Stimulated activated naive CD8-positive, alpha-beta T cell treated with anti-CD3 and anti-CD28 coated beads, Interleukin-15, amount 100 ng/mL, for 72 hours (primary cell): Measurements from ENCODE around the gene TCF4.

Experiments
- ATAC-seq: fragments of 150-1000 bp; cut with Tn5 transposase; 2 replicates; pipeline ENCODE4 v1.10.0; 2021; ENCODE audit warnings: mild to moderate bottlenecking, moderate library complexity
- DNase-seq, 2 donors: peaks; one replicate each; pipeline ENCODE4 v3.0.0; 2021 to 2022
- H3K27ac Mint-ChIP-seq, 2 donors: one replicate each; pipeline ENCODE4 v1.8.0; 2022; ENCODE audit warnings: mild to moderate bottlenecking in 2 of 2, mixed read lengths in 2 of 2, moderate library complexity in 2 of 2
- H3K27me3 Mint-ChIP-seq: one replicate; pipeline ENCODE4 v1.8.0; 2022; ENCODE audit warnings: mixed read lengths
- H3K4me1 Mint-ChIP-seq: one replicate; pipeline ENCODE4 v1.8.0; 2022; ENCODE audit warnings: mild to moderate bottlenecking, mixed read lengths
- H3K4me3 Mint-ChIP-seq, 2 donors: one replicate each; pipeline ENCODE4 v1.8.0; 2022; ENCODE audit warnings: mild to moderate bottlenecking in 2 of 2, mixed read lengths in 2 of 2, moderate library complexity in 1 of 2
- H3K9me3 Mint-ChIP-seq, 2 donors: one replicate each; pipeline ENCODE4 v1.8.0; 2022; ENCODE audit warnings: mixed read lengths in 2 of 2

Gene TCF4

GRCh38 chr18:55592572-55592971 is 4.6 kb upstream of the TCF4 start:
- no peak for DNase-seq
- H3K27ac Mint-ChIP-seq, result no peak overlapping the region
- no peak for ATAC-seq
- H3K4me1 Mint-ChIP-seq, result peaks cover 14% of the 10 kb centered on the region
- H3K27me3 Mint-ChIP-seq, result peaks cover 15% of the 10 kb centered on the region
- no peak overlapping the region for H3K4me3 Mint-ChIP-seq
- no peaks in the 10 kb centered on the region for H3K9me3 Mint-ChIP-seq

- Mint-ChIP-seq H3K4me1 (peaks cover 14% of the 10 kb centered on the region), H3K9me3 (no peaks in the 10 kb centered on the region), H3K27ac (no peak overlapping the region), H3K4me3 (no peak overlapping the region), H3K27me3 (peaks cover 18% of the 10 kb centered on the region)
- ATAC-seq (no peak), DNase-seq (no peak)
Observed at GRCh38 chr18:55592106-55592505, 4.1 kb upstream of the TCF4 start.

- Mint-ChIP-seq H3K4me1 (peaks cover 14% of the 10 kb centered on the region), H3K27me3 (peaks cover 39% of the 10 kb centered on the region), H3K9me3 (no peaks in the 10 kb centered on the region), H3K27ac (peak overlapping the region; percentile 79 to 93), H3K4me3 (peak overlapping the region; percentile 73 to 81)
- peak; percentile 88 for ATAC-seq
- peak; percentile 77 to 80 for DNase-seq
Observed at GRCh38 chr18:55589625-55590291, 1.8 kb upstream of the TCF4 start.

- Mint-ChIP-seq H3K27me3 (peaks cover 39% of the 10 kb centered on the region), H3K9me3 (no peaks in the 10 kb centered on the region), H3K27ac (peak overlapping the region in 1 of 2 donors; percentile 93), H3K4me1 (peaks cover 14% of the 10 kb centered on the region), H3K4me3 (peak overlapping the region; percentile 73 to 81)
- DNase-seq (no peak), ATAC-seq (no peak)
Observed at GRCh38 chr18:55588870-55589595, 1.0 kb upstream of the TCF4 start.

- Mint-ChIP-seq H3K27ac (no peak overlapping the region), H3K9me3 (no peaks in the 10 kb centered on the region), H3K4me1 (peaks cover 14% of the 10 kb centered on the region), H3K27me3 (peaks cover 46% of the 10 kb centered on the region), H3K4me3 (peak overlapping the region; percentile 78 to 81)
- DNase-seq, result no peak
- ATAC-seq, result peak; percentile 52
Observed at GRCh38 chr18:55587418-55588110, 428 bp downstream of the TCF4 start.

- peaks cover 46% of the 10 kb centered on the region for H3K27me3 Mint-ChIP-seq
- peaks cover 14% of the 10 kb centered on the region for H3K4me1 Mint-ChIP-seq
- DNase-seq, result no peak
- no peak overlapping the region for H3K27ac Mint-ChIP-seq
- no peak for ATAC-seq
- peak overlapping the region in 1 of 2 donors; percentile 78 for H3K4me3 Mint-ChIP-seq
- no peaks in the 10 kb centered on the region for H3K9me3 Mint-ChIP-seq
Observed at GRCh38 chr18:55585920-55586561, 2.0 kb downstream of the TCF4 start.

GRCh38 chr18:55585065-55585919 is 2.7 kb downstream of the TCF4 start:
- no peak overlapping the region for H3K4me3 Mint-ChIP-seq
- H3K4me1 Mint-ChIP-seq, result peaks cover 14% of the 10 kb centered on the region
- H3K27me3 Mint-ChIP-seq, result peaks cover 46% of the 10 kb centered on the region
- H3K9me3 Mint-ChIP-seq, result no peaks in the 10 kb centered on the region
- H3K27ac Mint-ChIP-seq, result no peak overlapping the region
- ATAC-seq, result no peak
- no peak for DNase-seq

- ATAC-seq, result no peak
- Mint-ChIP-seq H3K27ac (no peak overlapping the region), H3K9me3 (no peaks in the 10 kb centered on the region), H3K4me3 (no peak overlapping the region), H3K4me1 (peaks cover 6% of the 10 kb centered on the region), H3K27me3 (peaks cover 39% of the 10 kb centered on the region)
- DNase-seq, result no peak
Observed at GRCh38 chr18:55584201-55584600, 3.8 kb downstream of the TCF4 start.

- no peaks in the 10 kb centered on the region for H3K9me3 Mint-ChIP-seq
- no peak for ATAC-seq
- no peak overlapping the region for H3K27ac Mint-ChIP-seq
- H3K4me1 Mint-ChIP-seq, result no peaks in the 10 kb centered on the region
- no peak for DNase-seq
- no peak overlapping the region for H3K4me3 Mint-ChIP-seq
- H3K27me3 Mint-ChIP-seq, result peaks cover 31% of the 10 kb centered on the region
Observed at GRCh38 chr18:55582325-55582724, 5.7 kb downstream of the TCF4 start.

- Mint-ChIP-seq H3K4me3 (no peak overlapping the region), H3K27ac (no peak overlapping the region), H3K4me1 (no peaks in the 10 kb centered on the region), H3K27me3 (peaks cover 7% of the 10 kb centered on the region), H3K9me3 (no peaks in the 10 kb centered on the region)
- DNase-seq (no peak), ATAC-seq (no peak)
Observed at GRCh38 chr18:55579501-55580270, 8.3 kb downstream of the TCF4 start.

GRCh38 chr18:55577812-55578539 is 10.0 kb downstream of the TCF4 start:
- no peak for ATAC-seq
- H3K27ac Mint-ChIP-seq, result peak overlapping the region in 1 of 2 donors; percentile 48

GRCh38 chr18:55576001-55576400 is 12.0 kb downstream of the TCF4 start:
- no peaks in the 10 kb centered on the region for H3K9me3 Mint-ChIP-seq
- H3K27me3 Mint-ChIP-seq, result no peaks in the 10 kb centered on the region
- H3K4me1 Mint-ChIP-seq, result no peaks in the 10 kb centered on the region
- ATAC-seq (no peak), DNase-seq (no peak)
- no peak overlapping the region for H3K27ac Mint-ChIP-seq
- no peak overlapping the region for H3K4me3 Mint-ChIP-seq

More at GRCh38 chr18:55577812-55578539, 10.0 kb downstream of the TCF4 start:
- Mint-ChIP-seq H3K27me3 (peaks cover 4% of the 10 kb centered on the region), H3K4me1 (no peaks in the 10 kb centered on the region), H3K4me3 (no peak overlapping the region), H3K9me3 (no peaks in the 10 kb centered on the region)
- DNase-seq, result no peak

GRCh38 chr18:55575066-55575465 is 12.9 kb downstream of the TCF4 start:
- H3K9me3 Mint-ChIP-seq, result no peaks in the 10 kb centered on the region
- no peak for DNase-seq
- no peak overlapping the region for H3K4me3 Mint-ChIP-seq
- no peaks in the 10 kb centered on the region for H3K27me3 Mint-ChIP-seq
- ATAC-seq, result no peak
- no peak overlapping the region for H3K27ac Mint-ChIP-seq
- H3K4me1 Mint-ChIP-seq, result no peaks in the 10 kb centered on the region

- no peaks in the 10 kb centered on the region for H3K27me3 Mint-ChIP-seq
- DNase-seq (no peak), ATAC-seq (no peak)
- no peaks in the 10 kb centered on the region for H3K9me3 Mint-ChIP-seq
- H3K27ac Mint-ChIP-seq, result no peak overlapping the region
- no peaks in the 10 kb centered on the region for H3K4me1 Mint-ChIP-seq
- no peak overlapping the region for H3K4me3 Mint-ChIP-seq
Observed at GRCh38 chr18:55573386-55573785, 14.6 kb downstream of the TCF4 start.
